Loucy (cell line): ENCODE data around the gene PHACTR1.

Source experiments
- H2AFZ ChIP-seq: fragments of 200-600 bp; sonication (generic); 2 replicates; pipeline ENCODE4 v1.6.0; 2016; ENCODE audit warnings: antibody characterized with exemption, mild to moderate bottlenecking, low read length, moderate library complexity
- H3F3A ChIP-seq: fragments of 200-600 bp; 2 replicates; pipeline ENCODE4 v1.6.0; 2016; ENCODE audit warnings: antibody characterized with exemption, low read depth, mild to moderate bottlenecking
- H3K27me3 ChIP-seq: fragments of 200-600 bp; sonication (generic); 2 replicates; pipeline ENCODE4 v1.6.1; 2014; ENCODE audit warnings: low read length, mild to moderate bottlenecking; ENCODE audit not compliant: insufficient read depth, poor library complexity, severe bottlenecking
- H3K36me3 ChIP-seq: fragments of 200-600 bp; sonication (generic); 2 replicates; pipeline ENCODE4 v1.6.1; 2016; ENCODE audit warnings: low read length; ENCODE audit not compliant: insufficient read depth
- H3K4me1 ChIP-seq: fragments of 200-600 bp; sonication (generic); 2 replicates; pipeline ENCODE4 v1.5.1; 2014; ENCODE audit warnings: low read length, mild to moderate bottlenecking; ENCODE audit not compliant: insufficient read depth, poor library complexity, severe bottlenecking
- H3K4me2 ChIP-seq: fragments of 200-600 bp; sonication (generic); 2 replicates; pipeline ENCODE4 v1.6.0; 2014; ENCODE audit warnings: antibody characterized with exemption, low read length, low read depth, mild to moderate bottlenecking; ENCODE audit not compliant: poor library complexity, severe bottlenecking
- H3K4me3 ChIP-seq: fragments of 200-600 bp; sonication (generic); 2 replicates; pipeline ENCODE4 v1.5.1; 2014; ENCODE audit warnings: low read length, mild to moderate bottlenecking, mixed read lengths; ENCODE audit not compliant: poor library complexity, severe bottlenecking
- H3K79me2 ChIP-seq: fragments of 200-600 bp; sonication (generic); 2 replicates; pipeline ENCODE4 v1.6.1; 2014; ENCODE audit warnings: low read length; ENCODE audit not compliant: insufficient read depth
- H3K9ac ChIP-seq: fragments of 200-600 bp; sonication (generic); 2 replicates; pipeline ENCODE4 v1.6.0; 2014; ENCODE audit warnings: mild to moderate bottlenecking, low read depth, low read length, moderate library complexity; ENCODE audit not compliant: poor library complexity, severe bottlenecking
- H3K9me2 ChIP-seq: fragments of 200-600 bp; sonication (generic); replicated peaks from 2 replicates; pipeline ENCODE4 v1.6.1; 2016; ENCODE audit warnings: low read depth, low read length, mixed read lengths
- H3K9me3 ChIP-seq: fragments of 200-600 bp; sonication (generic); 2 replicates; pipeline ENCODE4 v1.6.1; 2014; ENCODE audit warnings: mild to moderate bottlenecking, antibody characterized with exemption, low read length, low read depth; ENCODE audit not compliant: insufficient read depth
- H4K20me1 ChIP-seq: fragments of 200-600 bp; sonication (generic); 2 replicates; pipeline ENCODE4 v1.6.0; 2014; ENCODE audit warnings: antibody characterized with exemption, low read length, mild to moderate bottlenecking; ENCODE audit not compliant: insufficient read depth, poor library complexity, severe bottlenecking
- EZH2phosphoT487 ChIP-seq: fragments of 200-600 bp; IDR thresholded peaks from 2 replicates; pipeline ENCODE4 v1.6.1; 2018; ENCODE audit warnings: antibody characterized with exemption, mild to moderate bottlenecking, moderate library complexity, borderline replicate concordance
- TF ChIP-seq, protein P1 (sequence below): fragments of 200-600 bp; sonication (generic); conservative IDR thresholded peaks from 2 replicates; pipeline ENCODE4 v1.5.1; 2014; ENCODE audit warnings: mild to moderate bottlenecking, antibody characterized with exemption, low read length

Gene PHACTR1

DNA sequence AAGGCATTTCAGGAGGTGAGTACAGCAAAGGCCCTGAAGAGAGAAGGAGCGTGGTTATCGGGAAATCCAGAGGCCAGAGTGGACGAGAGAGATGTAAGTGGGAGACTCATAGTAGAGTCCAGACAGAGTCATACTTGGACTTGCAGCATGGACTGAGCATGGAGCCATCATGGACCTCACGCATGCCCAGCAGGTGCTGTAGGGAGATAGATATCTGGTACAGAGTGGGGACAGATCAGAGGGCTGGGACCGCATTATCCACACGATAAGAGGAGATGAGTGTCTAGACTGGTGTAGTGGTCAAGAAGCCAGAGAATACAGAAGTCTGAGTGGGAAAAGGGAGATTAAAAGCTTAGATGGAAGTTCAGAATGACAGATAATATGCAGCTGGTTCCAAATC, 484.8 kb downstream of the PHACTR1 start:
- Histone ChIP-seq H3K9me2 (no peaks in the 10 kb centered on the region), H3K4me1 (no peaks in the 10 kb centered on the region), H2AFZ (no peak overlapping the region), H3K79me2 (no peaks in the 10 kb centered on the region), H3K9ac (no peak overlapping the region), H3K27me3 (peaks cover 11% of the 10 kb centered on the region), H3F3A (no peaks in the 10 kb centered on the region), H3K9me3 (no peaks in the 10 kb centered on the region), H4K20me1 (no peaks in the 10 kb centered on the region), H3K36me3 (no peaks in the 10 kb centered on the region), H3K4me3 (no peak overlapping the region), H3K4me2 (no peak overlapping the region)
- no peak for TF ChIP-seq EZH2phosphoT487
- TF ChIP-seq, protein P1, sequence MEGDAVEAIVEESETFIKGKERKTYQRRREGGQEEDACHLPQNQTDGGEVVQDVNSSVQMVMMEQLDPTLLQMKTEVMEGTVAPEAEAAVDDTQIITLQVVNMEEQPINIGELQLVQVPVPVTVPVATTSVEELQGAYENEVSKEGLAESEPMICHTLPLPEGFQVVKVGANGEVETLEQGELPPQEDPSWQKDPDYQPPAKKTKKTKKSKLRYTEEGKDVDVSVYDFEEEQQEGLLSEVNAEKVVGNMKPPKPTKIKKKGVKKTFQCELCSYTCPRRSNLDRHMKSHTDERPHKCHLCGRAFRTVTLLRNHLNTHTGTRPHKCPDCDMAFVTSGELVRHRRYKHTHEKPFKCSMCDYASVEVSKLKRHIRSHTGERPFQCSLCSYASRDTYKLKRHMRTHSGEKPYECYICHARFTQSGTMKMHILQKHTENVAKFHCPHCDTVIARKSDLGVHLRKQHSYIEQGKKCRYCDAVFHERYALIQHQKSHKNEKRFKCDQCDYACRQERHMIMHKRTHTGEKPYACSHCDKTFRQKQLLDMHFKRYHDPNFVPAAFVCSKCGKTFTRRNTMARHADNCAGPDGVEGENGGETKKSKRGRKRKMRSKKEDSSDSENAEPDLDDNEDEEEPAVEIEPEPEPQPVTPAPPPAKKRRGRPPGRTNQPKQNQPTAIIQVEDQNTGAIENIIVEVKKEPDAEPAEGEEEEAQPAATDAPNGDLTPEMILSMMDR = no peak

- Histone ChIP-seq H3K36me3 (no peaks in the 10 kb centered on the region), H3K9me2 (no peaks in the 10 kb centered on the region), H3K79me2 (no peaks in the 10 kb centered on the region), H3K4me1 (no peaks in the 10 kb centered on the region), H3K4me2 (no peak overlapping the region), H4K20me1 (no peaks in the 10 kb centered on the region), H3K9ac (no peak overlapping the region), H3K4me3 (no peak overlapping the region), H2AFZ (no peak overlapping the region), H3K27me3 (peaks cover 11% of the 10 kb centered on the region), H3K9me3 (no peaks in the 10 kb centered on the region), H3F3A (no peaks in the 10 kb centered on the region)
- TF ChIP-seq, protein P1 = no peak
- TF ChIP-seq EZH2phosphoT487 = no peak
Observed at GRCh38 chr6:13203145-13203544, 486.6 kb downstream of the PHACTR1 start.

GRCh38 chr6:13205106-13205505, 488.5 kb downstream of the PHACTR1 start:
- Histone ChIP-seq H3K4me3 (no peak overlapping the region), H3K79me2 (no peaks in the 10 kb centered on the region), H3F3A (no peaks in the 10 kb centered on the region), H3K9me2 (no peaks in the 10 kb centered on the region), H3K27me3 (peaks cover 11% of the 10 kb centered on the region), H3K4me1 (no peaks in the 10 kb centered on the region), H3K9ac (no peak overlapping the region), H3K9me3 (no peaks in the 10 kb centered on the region), H3K4me2 (no peak overlapping the region), H4K20me1 (no peaks in the 10 kb centered on the region), H3K36me3 (no peaks in the 10 kb centered on the region), H2AFZ (no peak overlapping the region)
- TF ChIP-seq, protein P1 = no peak
- no peak for TF ChIP-seq EZH2phosphoT487
